ENCODE measurements around the gene SSH2. TPM values are rescaled to one million over a fixed set of nuclear protein-coding genes. Genes with fewer than 3 reads are reported as not detected.
A peak's percentile ranks its signal among the peaks of the same experiment; 100 is the strongest.
"Not testable (repeated sequence)": the region's sequence is repeated elsewhere in the genome, so short reads cannot be mapped to it uniquely, and the experiment has no call there.

SSH2 gene
- total RNA-seq, 2 donors from 2014 or later, result 28.1 to 28.2 TPM

DNA sequence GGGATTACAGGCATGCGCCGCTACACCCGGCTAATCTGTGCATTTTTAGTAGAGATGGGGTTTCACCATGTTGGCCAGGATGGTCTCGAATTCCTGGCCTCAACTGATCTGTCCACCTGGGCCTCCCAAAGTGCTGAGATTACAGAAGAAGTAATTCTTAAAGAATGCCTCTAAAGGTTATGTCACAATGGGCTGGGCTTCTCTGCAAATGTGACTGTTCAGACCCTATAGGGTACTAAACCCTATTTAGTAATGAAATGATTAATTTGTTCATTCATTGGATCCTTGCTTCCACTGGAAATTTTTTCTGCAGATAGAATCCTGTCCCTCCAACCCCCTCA, 198.5 kb downstream of the SSH2 start:
- no peaks in the 10 kb centered on the region for H3K36me3 ChIP-seq
- no peaks in the 10 kb centered on the region for H3K9me3 ChIP-seq
- no peaks in the 10 kb centered on the region for H3K27me3 ChIP-seq
- no peaks in the 10 kb centered on the region for H3K4me1 ChIP-seq
- no peak overlapping the region for H3K4me3 ChIP-seq
- DNase-seq, result no peak
- no peak overlapping the region for H3K9ac ChIP-seq (ENCODE audit: low read depth in 2 of 2, low read length in 2 of 2)
- intact Hi-C loops (cut with DNase I), result no loop called here
- H3K27ac ChIP-seq, result no peak overlapping the region
- TF ChIP-seq, protein P1, sequence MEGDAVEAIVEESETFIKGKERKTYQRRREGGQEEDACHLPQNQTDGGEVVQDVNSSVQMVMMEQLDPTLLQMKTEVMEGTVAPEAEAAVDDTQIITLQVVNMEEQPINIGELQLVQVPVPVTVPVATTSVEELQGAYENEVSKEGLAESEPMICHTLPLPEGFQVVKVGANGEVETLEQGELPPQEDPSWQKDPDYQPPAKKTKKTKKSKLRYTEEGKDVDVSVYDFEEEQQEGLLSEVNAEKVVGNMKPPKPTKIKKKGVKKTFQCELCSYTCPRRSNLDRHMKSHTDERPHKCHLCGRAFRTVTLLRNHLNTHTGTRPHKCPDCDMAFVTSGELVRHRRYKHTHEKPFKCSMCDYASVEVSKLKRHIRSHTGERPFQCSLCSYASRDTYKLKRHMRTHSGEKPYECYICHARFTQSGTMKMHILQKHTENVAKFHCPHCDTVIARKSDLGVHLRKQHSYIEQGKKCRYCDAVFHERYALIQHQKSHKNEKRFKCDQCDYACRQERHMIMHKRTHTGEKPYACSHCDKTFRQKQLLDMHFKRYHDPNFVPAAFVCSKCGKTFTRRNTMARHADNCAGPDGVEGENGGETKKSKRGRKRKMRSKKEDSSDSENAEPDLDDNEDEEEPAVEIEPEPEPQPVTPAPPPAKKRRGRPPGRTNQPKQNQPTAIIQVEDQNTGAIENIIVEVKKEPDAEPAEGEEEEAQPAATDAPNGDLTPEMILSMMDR (IDR thresholded peaks at IDR 0.05), result no peak

GRCh38 chr17:29728490-29728889, 201.5 kb downstream of the SSH2 start:
- Histone ChIP-seq H3K27ac (no peak overlapping the region), H3K27me3 (no peaks in the 10 kb centered on the region), H3K9me3 (no peaks in the 10 kb centered on the region), H3K4me1 (no peaks in the 10 kb centered on the region), H3K9ac (ENCODE audit: low read depth in 2 of 2, low read length in 2 of 2) (no peak overlapping the region), H3K4me3 (no peak overlapping the region), H3K36me3 (no peaks in the 10 kb centered on the region)
- DNase-seq, result no peak
- TF ChIP-seq, protein P1 (IDR thresholded peaks at IDR 0.05), result no peak
- intact Hi-C loops (cut with DNase I), result no loop called here

DNA sequence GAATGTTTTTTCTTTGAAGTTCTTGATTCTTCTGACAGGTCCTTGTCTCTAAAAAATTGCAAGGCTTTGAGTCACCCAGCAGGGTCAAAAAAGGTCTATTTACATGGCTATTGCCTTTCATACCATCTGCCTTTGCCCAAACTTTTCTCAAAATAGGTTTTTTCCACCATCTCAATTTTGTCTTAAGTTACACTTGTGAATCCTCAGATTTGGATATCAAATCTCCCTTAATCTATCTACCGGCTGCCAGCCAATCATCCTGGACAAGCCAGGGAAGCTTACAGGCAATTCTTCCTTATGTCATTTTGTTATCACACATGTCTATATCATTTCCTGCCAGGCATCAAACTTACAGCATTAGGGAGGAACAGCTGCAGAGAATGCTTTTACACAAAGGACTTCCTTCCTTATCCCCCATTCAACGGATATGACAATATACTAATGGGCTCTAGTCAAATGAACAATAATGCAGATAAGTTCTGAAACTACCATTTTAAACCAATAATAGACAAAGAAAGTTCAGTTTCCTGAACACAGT, 203.2 kb downstream of the SSH2 start:
- intact Hi-C loops (cut with DNase I), result no loop called here
- H3K27ac ChIP-seq, result peak overlapping the region; percentile 7
- no peaks in the 10 kb centered on the region for H3K4me1 ChIP-seq
- TF ChIP-seq, protein P1 (IDR thresholded peaks at IDR 0.05), result no peak
- no peak for DNase-seq
- no peaks in the 10 kb centered on the region for H3K36me3 ChIP-seq
- no peaks in the 10 kb centered on the region for H3K9me3 ChIP-seq
- H3K4me3 ChIP-seq, result no peak overlapping the region
- H3K27me3 ChIP-seq, result no peaks in the 10 kb centered on the region
- no peak overlapping the region for H3K9ac ChIP-seq (ENCODE audit: low read depth in 2 of 2, low read length in 2 of 2)

DNA sequence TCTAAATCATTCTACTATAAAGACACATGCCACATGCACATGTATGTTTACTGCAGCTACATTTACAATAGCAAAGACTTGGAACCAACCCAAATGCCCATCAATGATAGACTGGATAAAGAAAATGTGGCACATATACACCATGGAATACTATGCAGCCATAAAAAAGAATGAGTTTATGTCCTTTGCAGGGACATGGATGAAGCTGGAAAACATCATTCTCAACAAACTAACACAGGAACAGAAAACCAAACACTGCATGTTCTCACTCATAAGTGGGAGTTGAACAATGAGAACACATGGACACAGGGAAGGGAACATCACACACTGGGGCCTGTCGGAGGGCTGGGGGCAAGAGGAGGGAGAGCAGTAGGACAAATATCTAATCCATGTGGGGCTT, 204.6 kb downstream of the SSH2 start:
- H3K9me3 ChIP-seq; H3K36me3 ChIP-seq; DNase-seq; H3K4me3 ChIP-seq; intact Hi-C loops (cut with DNase I); H3K4me1 ChIP-seq; H3K27ac ChIP-seq; H3K27me3 ChIP-seq; H3K9ac ChIP-seq (ENCODE audit: low read depth in 2 of 2, low read length in 2 of 2): not testable (repeated sequence)

GRCh38 chr17:29723278-29724047, 206.6 kb downstream of the SSH2 start:
- Histone ChIP-seq H3K9me3 (no peaks in the 10 kb centered on the region), H3K4me3 (no peak overlapping the region), H3K9ac (ENCODE audit: low read depth in 2 of 2, low read length in 2 of 2) (no peak overlapping the region), H3K36me3 (no peaks in the 10 kb centered on the region), H3K4me1 (no peaks in the 10 kb centered on the region), H3K27ac (peak overlapping the region; percentile 60), H3K27me3 (no peaks in the 10 kb centered on the region)
- no peak for DNase-seq
- intact Hi-C loops (cut with DNase I), result no loop called here
- TF ChIP-seq, protein P1 (IDR thresholded peaks at IDR 0.05), result no peak
